Stimulated activated CD4-positive, alpha-beta T cell treated with anti-CD3 and anti-CD28 coated beads, Interleukin-4, amount 100 ng/mL, for 24 hours (primary cell): ENCODE results near the gene CAVIN3.

Source experiments
- DNase-seq: peaks from one replicate; pipeline ENCODE4 v3.0.0-alpha.2; 2020

Gene CAVIN3

DNA sequence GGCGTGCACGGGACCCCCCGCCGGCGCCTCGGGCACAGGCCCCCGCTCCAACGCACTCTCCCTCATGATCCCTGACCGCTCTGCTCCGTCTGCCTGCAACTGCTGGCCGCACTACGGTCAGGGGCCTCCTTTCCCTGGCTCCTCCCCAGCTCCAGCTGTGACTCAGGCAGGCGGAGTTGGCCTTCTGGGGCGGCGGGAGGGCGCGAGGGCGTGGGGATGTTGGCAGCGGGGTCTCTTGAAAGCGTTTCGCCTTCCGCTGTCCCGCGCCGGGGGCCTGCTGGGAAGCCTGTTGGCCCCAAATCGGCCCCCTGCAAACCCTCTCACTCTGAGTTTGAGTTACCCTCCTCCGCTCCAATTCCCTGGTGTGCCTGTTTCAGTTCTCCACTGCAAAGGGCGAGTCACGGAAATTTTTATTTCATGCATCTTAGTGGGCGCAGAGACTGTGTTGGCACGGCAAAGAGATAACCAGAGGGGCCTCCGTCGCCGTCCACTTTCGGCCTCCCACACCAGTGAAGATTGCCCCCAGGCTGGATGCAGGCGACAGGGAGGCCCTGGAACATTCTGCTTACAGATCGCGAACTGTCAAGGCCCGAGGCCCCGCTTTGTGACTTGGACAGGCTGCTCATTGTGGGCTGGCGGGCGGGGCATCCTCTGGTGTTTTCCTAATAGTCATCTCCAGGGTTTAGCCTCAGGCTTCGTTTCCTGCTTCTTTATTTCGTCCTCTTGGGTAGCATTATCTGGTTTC, at the start of gene CAVIN3:
Gene CAVIN3 (minus strand): TSS at position 91 of the 745 bp plus-strand sequence. CDS start 25 bp downstream, at position 66.
- peak; percentile 82 for DNase-seq

GRCh38 chr11:6365659-6366058, 45.4 kb upstream of the CAVIN3 start:
- no peak for DNase-seq

GRCh38 chr11:6362873-6363678, 42.8 kb upstream of the CAVIN3 start:
- peak; percentile 78 for DNase-seq

DNA sequence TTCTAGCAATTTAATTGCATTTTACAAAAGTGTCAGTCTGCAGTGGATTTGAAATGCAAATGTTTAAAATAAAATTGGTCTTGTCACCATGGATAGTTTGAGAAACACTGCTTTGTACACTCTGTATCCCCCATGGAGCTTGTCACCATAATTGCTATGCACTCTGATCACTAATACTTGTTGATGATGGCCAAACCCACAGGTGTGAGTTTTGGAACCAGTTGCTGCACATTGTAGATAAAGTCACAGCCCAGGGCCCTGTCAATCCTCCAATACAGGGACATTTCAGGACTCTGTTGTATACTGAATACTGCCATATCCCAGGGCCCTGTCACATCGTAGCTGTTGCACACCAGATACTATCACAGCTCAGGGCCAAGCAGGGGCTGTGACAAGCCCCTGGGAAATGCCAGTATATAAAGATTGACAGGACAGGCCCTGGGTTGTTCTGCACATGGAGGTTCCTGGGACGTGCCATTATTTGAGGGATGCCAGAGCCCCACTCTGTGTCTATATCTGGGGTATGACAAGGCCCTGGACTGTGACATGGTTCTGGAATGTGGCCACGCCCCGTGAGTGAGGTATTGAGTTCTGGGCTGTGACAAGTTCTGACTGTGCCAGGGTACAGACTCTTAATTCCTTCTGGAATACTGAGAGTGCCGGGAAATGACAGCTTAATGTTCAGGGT, 42.0 kb upstream of the CAVIN3 start:
- DNase-seq: no peak

DNA sequence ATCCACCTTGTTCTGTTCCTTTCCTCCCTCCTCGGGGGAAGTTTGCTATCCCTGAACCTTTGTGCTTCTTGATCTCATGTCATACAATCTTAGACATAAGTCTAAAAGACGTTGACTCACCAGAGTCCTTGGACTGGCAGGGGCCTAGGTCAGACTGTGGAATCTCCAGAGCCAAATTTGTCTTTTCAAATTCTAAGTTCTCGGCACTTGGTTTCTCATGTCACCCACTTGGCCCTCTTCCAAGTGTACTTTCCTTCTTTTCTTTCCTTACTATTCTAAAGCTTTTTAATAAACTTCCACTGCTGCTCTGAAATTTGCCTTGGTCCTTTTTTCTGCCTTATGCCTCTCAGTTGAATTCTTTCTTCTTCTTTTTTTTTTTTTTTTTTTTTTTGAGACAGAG, 39.9 kb upstream of the CAVIN3 start:
- no peak for DNase-seq

DNA sequence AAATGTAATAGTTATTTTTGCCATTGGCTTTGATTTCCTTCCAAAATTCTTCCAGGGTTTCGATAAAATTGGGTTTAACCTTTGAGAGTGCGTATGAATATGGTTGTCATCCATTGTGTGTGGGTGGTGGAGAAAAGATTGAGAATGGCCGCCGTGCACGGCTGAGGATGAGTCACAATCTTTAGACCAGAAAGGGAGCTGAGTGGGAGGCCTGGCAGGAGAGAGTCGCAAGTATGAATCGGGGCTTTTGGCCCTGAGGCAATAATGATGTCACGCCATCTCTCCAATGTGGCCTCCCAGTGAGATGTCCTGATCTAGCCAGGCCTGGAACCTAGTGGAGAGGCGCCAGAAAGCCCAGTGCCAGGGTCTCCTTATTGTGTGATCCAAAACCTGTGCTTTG, 36.9 kb upstream of the CAVIN3 start:
- peak; percentile 61 for DNase-seq

DNA sequence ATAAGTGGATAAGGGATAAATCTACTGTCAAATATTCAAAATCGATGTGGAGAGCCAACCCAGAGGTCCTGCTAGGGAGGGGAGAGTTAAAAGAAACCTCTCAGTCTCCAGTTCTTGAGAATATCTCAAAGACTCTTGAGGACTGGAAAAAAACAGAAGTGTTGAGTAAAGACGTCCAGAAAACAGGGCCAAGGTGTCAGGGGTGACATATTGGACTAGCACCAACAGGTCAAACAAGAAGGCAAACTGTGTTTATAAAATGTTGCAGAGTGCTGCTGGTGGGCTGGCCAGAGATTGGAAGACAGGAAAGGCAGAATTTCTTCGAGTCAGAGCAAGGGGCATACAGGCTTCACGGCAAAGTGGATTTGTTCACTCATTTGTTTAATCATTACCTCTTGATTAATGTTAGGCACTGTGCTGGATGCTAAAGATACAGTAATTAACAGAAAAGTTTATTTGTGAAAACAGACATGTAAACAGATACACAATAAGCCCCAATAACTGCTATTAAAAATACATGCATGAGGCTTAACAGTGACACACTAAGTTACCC, 36.3 kb upstream of the CAVIN3 start:
- DNase-seq: no peak

GRCh38 chr11:6354651-6355485, 34.6 kb upstream of the CAVIN3 start:
- DNase-seq: no peak

DNA sequence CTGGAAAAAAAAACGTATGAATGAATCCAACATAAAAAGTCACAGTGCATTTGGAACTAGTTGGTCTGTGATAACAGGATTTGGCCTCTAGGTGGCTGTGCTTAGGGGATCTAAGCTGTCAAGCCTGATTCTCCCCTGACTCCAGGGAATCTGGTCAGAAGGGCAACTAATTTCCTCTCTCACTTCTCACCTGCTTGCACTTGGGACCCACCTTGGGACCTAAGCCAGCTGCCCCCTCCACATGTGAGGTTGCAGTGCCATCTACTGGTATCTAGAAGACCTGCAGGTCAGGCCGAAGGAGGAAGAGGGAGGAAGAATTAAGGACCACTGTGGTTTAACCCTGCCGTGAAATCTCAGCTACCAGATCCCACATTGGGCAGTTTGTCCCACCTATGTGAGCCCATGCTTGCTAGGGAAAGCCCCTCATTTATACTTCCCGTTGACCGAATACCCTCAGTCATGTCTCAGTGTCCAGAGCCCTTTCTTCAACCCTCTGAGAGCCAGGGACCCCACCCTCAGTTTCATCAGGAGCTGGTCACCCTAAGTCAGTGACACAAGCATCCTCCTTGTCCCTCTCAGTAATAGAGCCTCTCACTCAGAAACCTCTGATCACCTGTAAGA, 33.2 kb upstream of the CAVIN3 start:
- peak; percentile 66 for DNase-seq

- peak; percentile 30 for DNase-seq
Observed at GRCh38 chr11:6351782-6352382, 31.6 kb upstream of the CAVIN3 start.

DNA sequence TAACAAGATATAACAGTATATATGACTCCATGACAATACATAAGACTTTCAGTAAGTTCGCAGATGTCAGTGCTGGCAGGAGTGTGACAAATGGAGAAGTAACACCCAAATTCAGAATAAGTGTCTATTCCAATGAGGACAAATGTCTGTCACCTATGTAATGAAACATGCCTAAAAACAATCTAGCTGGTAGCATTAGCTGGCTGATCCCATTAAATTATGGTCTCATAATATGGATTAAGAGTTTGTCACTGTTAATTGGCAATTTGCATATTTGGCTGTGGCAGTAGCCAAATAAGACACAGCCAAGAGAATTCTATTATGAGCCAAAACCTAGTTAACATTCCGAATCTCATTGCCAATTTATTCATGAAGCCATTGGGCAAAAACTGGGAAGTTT, 30.2 kb upstream of the CAVIN3 start:
- no peak for DNase-seq

GRCh38 chr11:6350043-6350442, 29.7 kb upstream of the CAVIN3 start:
- no peak for DNase-seq

GRCh38 chr11:6345366-6345765, 25.1 kb upstream of the CAVIN3 start:
- no peak for DNase-seq

GRCh38 chr11:6336293-6336692, 16.0 kb upstream of the CAVIN3 start:
- DNase-seq: no peak

DNA sequence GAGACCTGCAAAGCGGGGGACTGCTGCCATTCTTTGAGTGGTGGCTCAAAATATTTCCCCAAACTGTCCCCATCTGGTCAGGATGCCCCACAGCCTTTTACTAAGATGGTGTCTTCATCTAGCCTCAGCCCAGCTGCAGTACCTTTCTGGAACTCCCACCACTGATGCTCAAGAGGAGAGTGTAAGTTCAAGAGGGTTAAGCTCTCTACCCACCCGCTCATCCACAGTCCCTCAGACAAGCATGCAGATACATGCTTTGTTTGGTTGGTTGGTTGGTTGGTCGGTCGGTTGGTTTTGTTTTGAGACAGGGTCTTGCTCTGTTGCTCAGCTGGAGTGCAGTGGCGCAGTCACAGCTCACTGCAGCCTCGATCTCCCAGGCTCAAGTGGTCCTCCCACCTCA, 14.5 kb upstream of the CAVIN3 start:
- no peak for DNase-seq

DNA sequence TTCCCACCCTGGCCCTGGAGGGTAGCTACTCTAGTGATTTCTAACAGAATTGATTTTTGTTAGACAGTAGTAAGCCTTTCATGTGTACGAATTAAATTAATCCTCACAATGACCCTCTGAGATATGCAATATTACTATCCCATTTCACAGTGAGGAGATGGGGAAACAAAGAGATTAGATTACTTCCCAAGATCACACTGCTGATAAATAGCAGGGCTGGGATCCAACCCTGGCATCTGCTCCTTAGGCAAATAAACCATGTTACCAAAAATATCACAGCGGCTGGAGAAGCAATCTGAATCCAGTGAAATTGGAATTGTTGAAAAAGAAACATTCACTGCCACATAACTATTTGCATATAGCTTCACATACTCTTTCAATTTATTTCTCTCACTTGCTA, 12.8 kb upstream of the CAVIN3 start:
- DNase-seq: no peak

DNA sequence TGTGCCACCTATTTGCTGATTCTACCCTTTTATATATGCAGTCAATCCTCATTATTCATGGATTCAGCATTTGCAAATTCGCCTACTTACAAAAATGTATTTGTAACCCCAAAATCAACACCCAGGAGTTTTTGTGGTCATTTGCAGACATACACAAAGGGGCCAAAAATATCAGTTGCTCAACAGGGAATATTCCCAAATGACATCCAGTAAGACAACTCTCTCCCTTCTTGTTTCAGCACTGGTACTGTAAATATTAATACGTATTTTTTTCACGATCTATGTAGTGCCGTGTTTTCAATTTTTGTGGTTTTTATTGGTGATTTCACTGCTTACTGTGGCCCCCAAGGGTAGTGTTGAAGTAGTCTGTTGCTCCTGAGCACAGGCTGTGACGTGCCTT, 11.8 kb upstream of the CAVIN3 start:
- DNase-seq: no peak

- no peak for DNase-seq
Observed at GRCh38 chr11:6328321-6328720, 8.0 kb upstream of the CAVIN3 start.

DNA sequence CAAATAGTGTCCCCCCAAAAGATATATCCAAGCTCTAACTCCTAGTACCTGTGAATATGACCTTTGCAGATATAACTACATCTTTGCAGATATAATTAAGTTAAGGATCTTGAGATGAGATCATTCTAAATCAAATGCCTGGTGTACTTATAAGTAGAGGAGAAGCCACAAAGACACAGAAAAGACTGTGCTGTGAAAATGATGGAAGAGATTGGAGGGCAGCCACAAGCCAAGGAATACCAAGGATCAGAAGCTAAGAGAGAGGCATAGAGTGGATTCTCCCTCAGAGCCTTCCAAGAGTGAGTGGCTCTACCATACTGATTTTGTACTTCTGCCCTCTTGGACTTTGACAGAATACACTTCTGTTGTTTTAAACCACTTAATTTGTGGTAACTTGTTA, 7.5 kb upstream of the CAVIN3 start:
- no peak for DNase-seq

GRCh38 chr11:6326985-6327384, 6.7 kb upstream of the CAVIN3 start:
- no peak for DNase-seq

GRCh38 chr11:6326303-6326702, 6.0 kb upstream of the CAVIN3 start:
- no peak for DNase-seq
